IPS-15b (cell line): ENCODE data around the gene PCDHGA12.
"Not testable (repeated sequence)": the region's sequence is repeated elsewhere in the genome, so short reads cannot be mapped to it uniquely, and the experiment has no call there.

ENCODE experiments used
- H3K27me3 ChIP-seq: one replicate; pipeline ENCODE4 v1.6.1; 2013; ENCODE audit warnings: low read length; ENCODE audit not compliant: control insufficient read depth, insufficient read depth
- H3K36me3 ChIP-seq: one replicate; pipeline ENCODE4 v1.6.1; 2013; ENCODE audit warnings: low read length; ENCODE audit not compliant: control insufficient read depth, insufficient read depth
- H3K4me1 ChIP-seq: one replicate; pipeline ENCODE4 v1.6.1; 2013; ENCODE audit warnings: mild to moderate bottlenecking, low read length; ENCODE audit not compliant: control insufficient read depth, insufficient read depth
- H3K4me3 ChIP-seq: one replicate; pipeline ENCODE4 v1.5.1; 2013; ENCODE audit warnings: low read depth, low read length
- H3K9ac ChIP-seq: one replicate; pipeline ENCODE4 v1.6.1; 2013; ENCODE audit warnings: low read depth, mild to moderate bottlenecking, low read length
- H3K9me3 ChIP-seq: one replicate; pipeline ENCODE4 v1.6.1; 2013; ENCODE audit warnings: mild to moderate bottlenecking, low read length; ENCODE audit not compliant: control insufficient read depth, insufficient read depth

Gene PCDHGA12

DNA sequence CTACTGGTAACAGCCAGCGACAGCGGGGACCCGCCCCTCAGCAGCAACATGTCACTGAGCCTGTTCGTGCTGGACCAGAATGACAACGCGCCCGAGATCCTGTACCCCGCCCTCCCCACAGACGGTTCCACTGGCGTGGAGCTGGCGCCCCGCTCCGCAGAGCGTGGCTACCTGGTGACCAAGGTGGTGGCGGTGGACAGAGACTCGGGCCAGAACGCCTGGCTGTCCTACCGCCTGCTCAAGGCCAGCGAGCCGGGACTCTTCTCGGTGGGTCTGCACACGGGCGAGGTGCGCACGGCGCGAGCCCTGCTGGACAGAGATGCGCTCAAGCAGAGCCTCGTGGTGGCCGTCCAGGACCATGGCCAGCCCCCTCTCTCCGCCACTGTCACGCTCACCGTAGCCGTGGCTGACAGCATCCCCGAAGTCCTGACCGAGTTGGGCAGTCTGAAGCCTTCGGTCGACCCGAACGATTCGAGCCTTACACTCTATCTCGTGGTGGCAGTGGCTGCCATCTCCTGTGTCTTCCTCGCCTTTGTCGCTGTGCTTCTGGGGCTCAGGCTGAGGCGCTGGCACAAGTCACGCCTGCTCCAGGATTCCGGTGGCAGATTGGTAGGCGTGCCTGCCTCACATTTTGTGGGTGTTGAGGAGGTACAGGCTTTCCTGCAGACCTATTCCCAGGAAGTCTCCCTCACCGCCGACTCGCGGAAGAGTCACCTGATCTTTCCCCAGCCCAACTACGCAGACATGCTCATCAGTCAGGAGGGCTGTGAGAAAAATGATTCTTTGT, 35.7 kb upstream of the PCDHGA12 start:
- not testable (repeated sequence) for H3K9me3 ChIP-seq, H3K9ac ChIP-seq, H3K4me1 ChIP-seq, H3K36me3 ChIP-seq, H3K27me3 ChIP-seq, H3K4me3 ChIP-seq

- H3K4me1 ChIP-seq, H3K9me3 ChIP-seq, H3K36me3 ChIP-seq, H3K27me3 ChIP-seq: not testable (repeated sequence)
- Histone ChIP-seq H3K4me3 (peak within 1 kb of the TSS; percentile 30), H3K9ac (peak within 1 kb of the TSS; percentile 24)
Observed at GRCh38 chr5:141397756-141398551, 32.4 kb upstream of the PCDHGA12 start, which contains the start of gene PCDHGB5. PCDHGB5 (plus strand) TSS chr5:141397947; CDS start chr5:141398128, 181 bp downstream.

- Histone ChIP-seq H3K4me3 (no peak overlapping the region), H3K36me3 (no peaks in the 10 kb centered on the region), H3K9ac (no peak overlapping the region), H3K27me3 (no peaks in the 10 kb centered on the region), H3K4me1 (no peaks in the 10 kb centered on the region), H3K9me3 (peaks cover 4% of the 10 kb centered on the region)
Observed at GRCh38 chr5:141398608-141399007, 31.7 kb upstream of the PCDHGA12 start.

DNA sequence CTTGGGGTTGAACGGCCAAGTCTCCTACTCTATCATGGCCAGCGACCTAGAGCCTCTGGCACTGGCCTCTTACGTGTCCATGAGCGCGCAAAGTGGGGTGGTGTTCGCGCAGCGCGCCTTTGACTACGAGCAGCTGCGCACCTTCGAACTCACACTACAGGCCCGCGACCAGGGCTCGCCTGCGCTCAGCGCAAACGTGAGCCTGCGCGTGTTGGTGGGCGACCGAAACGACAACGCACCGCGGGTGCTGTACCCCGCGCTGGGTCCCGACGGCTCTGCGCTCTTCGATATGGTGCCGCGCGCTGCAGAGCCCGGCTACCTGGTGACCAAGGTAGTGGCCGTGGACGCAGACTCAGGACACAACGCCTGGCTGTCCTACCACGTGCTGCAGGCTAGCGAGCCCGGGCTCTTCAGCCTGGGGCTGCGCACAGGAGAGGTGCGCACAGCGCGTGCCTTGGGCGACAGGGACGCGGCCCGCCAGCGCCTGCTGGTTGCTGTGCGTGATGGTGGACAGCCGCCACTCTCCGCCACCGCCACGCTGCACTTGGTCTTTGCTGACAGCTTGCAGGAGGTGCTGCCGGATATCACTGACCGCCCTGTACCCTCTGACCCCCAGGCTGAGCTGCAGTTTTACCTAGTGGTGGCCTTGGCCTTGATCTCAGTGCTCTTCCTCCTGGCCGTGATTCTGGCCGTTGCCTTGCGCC, 30.6 kb upstream of the PCDHGA12 start:
- Histone ChIP-seq H3K4me1 (no peaks in the 10 kb centered on the region), H3K9ac (no peak overlapping the region), H3K9me3 (peaks cover 4% of the 10 kb centered on the region), H3K36me3 (no peaks in the 10 kb centered on the region), H3K4me3 (no peak overlapping the region), H3K27me3 (no peaks in the 10 kb centered on the region)

DNA sequence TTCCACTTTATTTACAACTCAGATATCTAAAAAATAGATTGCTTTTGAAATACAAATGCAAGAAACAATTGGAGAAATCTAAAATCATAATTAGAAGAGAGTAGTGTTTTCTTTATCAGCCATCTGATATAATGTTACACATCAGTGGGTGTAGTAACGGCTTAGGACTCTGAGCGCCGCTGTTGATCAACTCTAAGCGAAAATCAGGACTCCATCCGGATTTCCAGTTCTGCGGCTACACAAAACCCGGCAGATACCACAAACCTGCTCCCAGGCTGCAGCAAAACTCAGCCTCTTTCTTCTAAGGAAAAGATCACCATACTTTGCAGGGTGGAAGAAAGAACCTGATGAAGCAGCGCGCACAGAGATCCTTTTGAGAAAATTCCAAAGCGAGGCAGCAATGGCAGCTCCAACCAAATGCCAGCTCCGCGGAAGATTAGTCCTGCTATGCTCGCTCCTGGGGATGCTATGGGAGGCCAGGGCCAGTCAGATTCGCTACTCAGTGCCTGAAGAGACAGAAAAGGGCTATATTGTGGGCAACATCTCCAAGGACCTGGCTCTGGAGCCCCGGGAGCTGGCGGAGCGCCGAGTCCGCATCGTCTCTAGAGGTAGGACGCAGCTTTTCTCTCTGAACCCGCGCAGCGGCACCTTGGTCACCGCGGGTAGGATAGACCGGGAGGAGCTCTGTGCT, 27.6 kb upstream of the PCDHGA12 start, which contains the start of gene PCDHGA9:
Gene PCDHGA9, plus strand, starts transcription at position 226 of the 691 bp plus-strand sequence. Its CDS starts 175 bp downstream, at position 401.
- H3K4me3 ChIP-seq = no peak within 1 kb of the TSS
- H3K9ac ChIP-seq = no peak within 1 kb of the TSS
- H3K9me3 ChIP-seq = peaks cover 4% of the 10 kb centered on the region
- H3K4me1 ChIP-seq = no peaks in the 10 kb centered on the region
- no peaks in the 10 kb centered on the region for H3K27me3 ChIP-seq
- H3K36me3 ChIP-seq = no peaks in the 10 kb centered on the region

GRCh38 chr5:141403387-141403786, 26.9 kb upstream of the PCDHGA12 start:
- Histone ChIP-seq H3K9me3 (peaks cover 4% of the 10 kb centered on the region), H3K36me3 (no peaks in the 10 kb centered on the region), H3K4me1 (no peaks in the 10 kb centered on the region), H3K4me3 (no peak overlapping the region), H3K27me3 (peaks cover 1% of the 10 kb centered on the region), H3K9ac (no peak overlapping the region)

GRCh38 chr5:141407790-141408505, 22.4 kb upstream of the PCDHGA12 start, which contains the start of gene PCDHGB6:
PCDHGB6 (plus strand) TSS chr5:141408021; CDS start chr5:141408203, 182 bp downstream.
- not testable (repeated sequence) for H3K9me3 ChIP-seq, H3K36me3 ChIP-seq, H3K4me1 ChIP-seq
- H3K27me3 ChIP-seq = peaks cover 14% of the 10 kb centered on the region
- H3K9ac ChIP-seq = peak within 1 kb of the TSS; percentile 54
- peak within 1 kb of the TSS; percentile 72 for H3K4me3 ChIP-seq

DNA sequence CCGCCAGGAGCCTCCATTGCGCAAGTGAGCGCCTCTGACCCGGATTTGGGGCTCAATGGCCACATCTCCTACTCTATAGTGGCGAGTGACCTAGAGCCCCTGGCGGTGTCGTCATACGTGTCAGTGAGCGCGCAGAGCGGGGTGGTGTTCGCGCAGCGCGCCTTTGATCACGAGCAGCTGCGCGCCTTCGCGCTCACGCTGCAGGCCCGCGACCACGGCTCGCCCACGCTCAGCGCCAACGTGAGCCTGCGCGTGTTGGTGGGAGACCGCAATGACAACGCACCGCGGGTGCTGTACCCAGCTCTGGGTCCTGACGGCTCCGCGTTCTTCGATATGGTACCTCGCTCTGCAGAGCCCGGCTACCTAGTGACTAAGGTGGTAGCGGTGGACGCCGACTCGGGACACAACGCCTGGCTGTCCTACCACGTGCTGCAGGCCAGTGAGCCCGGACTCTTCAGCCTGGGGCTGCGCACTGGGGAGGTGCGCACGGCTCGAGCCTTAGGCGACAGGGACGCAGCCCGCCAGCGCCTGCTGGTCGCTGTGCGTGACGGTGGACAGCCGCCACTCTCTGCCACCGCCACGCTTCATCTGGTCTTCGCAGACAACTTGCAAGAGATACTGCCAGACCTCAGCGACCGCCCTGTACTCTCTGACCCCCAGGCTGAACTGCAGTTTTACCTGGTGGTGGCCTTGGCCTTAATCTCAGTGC, 20.6 kb upstream of the PCDHGA12 start:
- Histone ChIP-seq H3K36me3 (no peaks in the 10 kb centered on the region), H3K9me3 (no peaks in the 10 kb centered on the region), H3K4me1 (no peaks in the 10 kb centered on the region), H3K27me3 (peaks cover 14% of the 10 kb centered on the region), H3K4me3 (no peak overlapping the region), H3K9ac (no peak overlapping the region)

DNA sequence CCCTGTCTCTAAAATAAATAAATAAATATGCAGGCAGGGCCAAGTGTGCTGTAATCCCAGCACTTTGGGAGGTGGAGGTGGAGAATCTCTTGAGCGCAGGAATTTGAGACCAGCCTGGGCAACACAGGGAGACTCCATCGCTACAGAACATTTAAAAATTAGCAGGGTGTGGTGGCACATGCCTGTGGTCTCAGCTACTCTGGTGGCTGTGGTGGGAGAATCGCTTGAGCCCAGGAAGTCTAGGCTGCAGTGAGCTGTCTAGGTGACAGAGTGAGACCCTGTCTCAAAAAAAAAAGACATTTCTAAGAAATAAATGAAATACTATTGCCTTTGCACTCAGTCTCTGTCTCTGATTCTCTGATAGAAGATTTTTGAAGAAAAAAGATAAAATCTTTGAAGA, 18.7 kb upstream of the PCDHGA12 start:
- H3K4me1 ChIP-seq = no peaks in the 10 kb centered on the region
- H3K4me3 ChIP-seq = no peak overlapping the region
- peaks cover 14% of the 10 kb centered on the region for H3K27me3 ChIP-seq
- H3K9ac ChIP-seq = no peak overlapping the region
- no peaks in the 10 kb centered on the region for H3K9me3 ChIP-seq
- H3K36me3 ChIP-seq = no peaks in the 10 kb centered on the region

DNA sequence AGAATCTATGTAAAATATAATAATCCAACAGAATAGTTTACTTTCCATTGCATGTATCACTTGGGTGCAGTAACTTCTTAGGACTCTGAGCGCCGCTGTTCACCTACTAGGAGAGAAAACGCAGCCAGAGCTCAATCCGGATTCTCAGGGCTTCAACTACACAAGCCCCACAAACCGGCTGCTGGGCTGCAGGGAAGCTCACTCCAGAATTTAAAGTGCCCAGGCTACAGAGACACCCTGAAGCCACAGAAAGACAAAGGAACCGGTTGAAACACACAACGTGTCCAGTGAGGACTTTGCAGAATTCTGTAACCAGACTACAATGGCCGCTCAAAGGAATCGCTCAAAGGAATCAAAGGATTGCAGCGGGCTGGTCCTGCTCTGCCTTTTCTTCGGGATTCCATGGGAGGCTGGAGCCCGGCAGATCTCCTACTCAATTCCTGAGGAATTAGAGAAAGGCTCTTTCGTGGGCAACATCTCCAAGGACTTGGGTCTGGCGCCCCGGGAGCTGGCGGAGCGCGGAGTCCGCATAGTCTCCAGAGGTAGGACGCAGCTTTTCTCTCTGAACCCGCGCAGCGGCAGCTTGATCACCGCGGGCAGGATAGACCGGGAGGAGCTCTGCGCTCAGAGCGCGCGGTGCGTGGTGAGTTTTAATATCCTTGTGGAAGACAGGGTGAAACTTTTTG, 17.3 kb upstream of the PCDHGA12 start, which contains the start of gene PCDHGA10:
Gene PCDHGA10, plus strand, starts transcription at position 134 of the 686 bp plus-strand sequence. Its CDS starts 189 bp downstream, at position 323.
- peak within 1 kb of the TSS; percentile 59 for H3K4me3 ChIP-seq
- H3K9ac ChIP-seq = peak within 1 kb of the TSS; percentile 28
- H3K27me3 ChIP-seq = peaks cover 15% of the 10 kb centered on the region
- no peaks in the 10 kb centered on the region for H3K9me3 ChIP-seq
- H3K4me1 ChIP-seq = no peaks in the 10 kb centered on the region
- no peaks in the 10 kb centered on the region for H3K36me3 ChIP-seq
